Measurements from ENCODE around the gene YPEL1. TPM values are rescaled to one million over a fixed set of nuclear protein-coding genes. Genes with fewer than 3 reads are reported as not detected.
A peak's percentile ranks its signal among the peaks of the same experiment; 100 is the strongest.

The YPEL1 gene
- total and polyA plus RNA-seq, 4 experiments from 2014 or later = 4.9 to 9.8 (median 6.6) TPM

DNA sequence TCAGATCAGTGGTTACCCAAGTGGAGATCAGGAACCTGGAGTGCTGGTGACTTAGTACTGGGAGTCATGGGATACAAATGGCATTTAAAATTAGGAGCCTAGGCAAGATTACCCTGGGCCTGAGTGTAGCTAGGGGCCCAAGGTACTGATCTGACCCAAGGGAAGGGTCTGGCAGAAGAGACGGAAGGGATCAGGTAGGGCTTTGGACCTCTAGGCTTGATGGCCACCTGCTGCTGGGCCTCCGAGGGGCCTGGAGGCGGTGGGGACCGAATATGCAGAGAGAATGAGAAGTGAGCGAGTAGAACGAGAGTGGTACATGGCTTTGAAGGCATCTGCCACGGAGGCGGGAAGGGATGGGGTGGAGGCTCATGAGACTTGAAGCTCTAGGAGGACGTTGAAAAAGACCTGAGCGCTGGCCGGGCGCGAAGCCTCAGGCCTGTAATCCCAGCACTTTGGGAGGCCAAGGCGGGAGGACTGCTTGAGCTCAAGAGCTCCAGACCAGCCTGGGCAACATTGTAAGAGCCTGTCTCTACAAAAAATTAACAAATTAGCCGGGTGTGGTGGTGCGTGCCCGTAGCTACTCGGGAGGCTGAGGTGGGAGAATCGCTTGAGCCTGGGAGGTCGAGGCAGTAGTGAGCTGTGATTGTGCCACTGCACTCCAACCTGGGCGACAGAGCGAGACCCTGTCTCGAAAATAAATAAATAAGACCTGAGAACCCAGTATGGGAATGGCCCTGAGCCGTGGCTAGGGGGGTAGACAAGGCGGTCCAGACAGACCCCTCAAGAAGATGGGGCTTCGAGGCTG is 70.3 kb downstream of the YPEL1 start:
- Mint-ChIP-seq H3K4me1 (peaks cover 14 to 45% (median 29%) of the 10 kb centered on the region in 4 donors), H3K27ac (peak overlapping the region; percentile 93 to 99 (median 98)), H3K9me3 (peaks cover 0 to 2% (median 0%) of the 10 kb centered on the region in 8 donors), H3K4me3 (peak overlapping the region; percentile 89 to 100 (median 97)), H3K36me3 (peaks cover 3 to 14% of the 10 kb centered on the region in 2 donors), H3K27me3 (no peaks in the 10 kb centered on the region)
- DNase-seq = no peak
- Histone ChIP-seq H3K27me3 (ENCODE audit: insufficient read depth, low read length) (no peaks in the 10 kb centered on the region), H3K4me3 (ENCODE audit: low read length in 2 of 2) (peak overlapping the region; percentile 43 to 97), H3K36me3 (ENCODE audit: insufficient read depth, low read length) (peaks cover 4% of the 10 kb centered on the region), H3K9me3 (ENCODE audit: control insufficient read depth in 1 of 2, low read length in 2 of 2) (no peaks in the 10 kb centered on the region), H3K4me1 (ENCODE audit: insufficient read depth, low read length) (peaks cover 25% of the 10 kb centered on the region), H3K27ac (ENCODE audit: low read depth, low read length) (peak overlapping the region; percentile 83)
- POLR2A ChIA-PET (ENCODE audit: partially characterized antibody) = interaction anchor here (1.2 to 2.6 kb wide), 9 partner anchors 9 to 317 kb away, joined by 3 to 22 read pairs (median 6); partner anchors contain the start of genes SDF2L1, TOP3B, YDJC and YPEL1
- intact Hi-C loops (cut with micrococcal nuclease) = no loop called here
- CTCF ChIA-PET (ENCODE audit: partially characterized antibody) = interaction anchor here (1.3 to 2.1 kb wide), 3 partner anchors 18 to 36 kb away, joined by 3 to 15 read pairs (median 10); partner anchors contain the start of genes SDF2L1 and YDJC

DNA sequence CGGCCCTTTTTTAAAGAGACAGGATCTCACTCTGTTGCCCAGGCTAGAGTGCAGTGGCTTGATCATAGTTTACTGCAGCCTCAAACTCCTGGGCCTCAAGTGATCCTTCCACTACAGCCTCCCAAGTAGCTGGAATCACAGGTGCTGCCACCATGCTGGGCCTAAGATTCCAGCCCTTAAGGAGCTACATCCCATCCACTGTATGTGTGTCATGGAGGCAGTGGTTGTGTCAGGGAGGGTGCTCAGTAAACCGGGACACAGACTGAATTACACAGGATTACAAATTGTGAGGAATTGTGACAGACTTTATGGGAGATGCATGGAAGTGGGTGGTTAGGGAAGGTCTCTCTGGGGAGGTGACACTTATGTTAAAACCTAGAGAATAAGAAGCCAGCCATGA is 71.9 kb downstream of the YPEL1 start:
- no peak overlapping the region for H3K4me3 ChIP-seq (ENCODE audit: low read length in 2 of 2)
- Mint-ChIP-seq H3K4me1 (peaks cover 10 to 34% (median 22%) of the 10 kb centered on the region in 4 donors), H3K4me3 (peak overlapping the region in 6 of 8 donors; percentile 37 to 81 (median 60)), H3K36me3 (peaks cover 0 to 6% of the 10 kb centered on the region in 2 donors), H3K27ac (peak overlapping the region in 1 of 7 donors; percentile 87), H3K27me3 (no peaks in the 10 kb centered on the region), H3K9me3 (peaks cover 0 to 2% (median 0%) of the 10 kb centered on the region in 8 donors)
- H3K36me3 ChIP-seq (ENCODE audit: insufficient read depth, low read length) = no peaks in the 10 kb centered on the region
- no peaks in the 10 kb centered on the region for H3K9me3 ChIP-seq (ENCODE audit: control insufficient read depth in 1 of 2, low read length in 2 of 2)
- no peak overlapping the region for H3K27ac ChIP-seq (ENCODE audit: low read depth, low read length)
- intact Hi-C loops (cut with micrococcal nuclease) = no loop called here
- ChIA-PET POLR2A (ENCODE audit: partially characterized antibody) (interaction anchor here (2.6 kb wide), 1 partner anchor 22 kb away, joined by 22 read pairs; the partner anchor contains the start of gene SDF2L1), CTCF (ENCODE audit: partially characterized antibody) (interaction anchor here (1.9 kb wide), 1 partner anchor 17 kb away, joined by 5 read pairs; no protein-coding TSS in a partner anchor)
- no peaks in the 10 kb centered on the region for H3K27me3 ChIP-seq (ENCODE audit: insufficient read depth, low read length)
- peaks cover 25% of the 10 kb centered on the region for H3K4me1 ChIP-seq (ENCODE audit: insufficient read depth, low read length)
- no peak for DNase-seq

GRCh38 chr22:21661991-21662390 is 73.6 kb downstream of the YPEL1 start:
- peaks cover 7 to 24% (median 15%) of the 10 kb centered on the region in 4 donors for H3K4me1 Mint-ChIP-seq
- peaks cover 0 to 2% (median 0%) of the 10 kb centered on the region in 8 donors for H3K9me3 Mint-ChIP-seq
- H3K27ac Mint-ChIP-seq = no peak overlapping the region
- no peak overlapping the region for H3K27ac ChIP-seq (ENCODE audit: low read depth, low read length)
- H3K4me1 ChIP-seq (ENCODE audit: insufficient read depth, low read length) = peaks cover 22% of the 10 kb centered on the region
- H3K4me3 ChIP-seq (ENCODE audit: low read length in 2 of 2) = no peak overlapping the region
- no peaks in the 10 kb centered on the region for H3K27me3 ChIP-seq (ENCODE audit: insufficient read depth, low read length)
- peaks cover 0 to 6% of the 10 kb centered on the region in 2 donors for H3K36me3 Mint-ChIP-seq
- intact Hi-C loops (cut with micrococcal nuclease) = no loop called here
- CTCF ChIA-PET (ENCODE audit: partially characterized antibody) = no interaction called here
- H3K4me3 Mint-ChIP-seq = peak overlapping the region in 1 of 8 donors; percentile 43
- H3K36me3 ChIP-seq (ENCODE audit: insufficient read depth, low read length) = no peaks in the 10 kb centered on the region
- POLR2A ChIA-PET (ENCODE audit: partially characterized antibody) = no interaction called here
- no peak for DNase-seq
- H3K27me3 Mint-ChIP-seq = no peaks in the 10 kb centered on the region
- no peaks in the 10 kb centered on the region for H3K9me3 ChIP-seq (ENCODE audit: control insufficient read depth in 1 of 2, low read length in 2 of 2)

DNA sequence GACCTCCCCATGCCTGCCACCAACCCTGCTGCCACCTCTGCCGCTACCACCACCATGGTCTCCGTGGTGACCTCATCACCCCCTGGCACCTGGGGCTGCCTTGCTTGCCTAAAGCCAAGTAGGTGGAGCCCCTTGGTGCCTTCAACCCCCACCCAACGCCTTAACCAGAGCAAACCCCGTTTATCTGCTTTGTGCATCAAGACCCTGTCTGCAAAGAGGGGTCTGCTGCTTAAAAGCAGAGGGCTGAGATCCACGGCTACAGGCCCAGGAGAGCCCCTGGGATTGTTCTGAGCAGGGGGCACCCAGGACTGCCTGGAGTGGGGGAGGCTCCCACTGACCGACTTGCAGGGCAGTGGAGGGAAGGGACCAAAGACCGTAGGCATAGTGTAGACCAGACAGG is 74.7 kb downstream of the YPEL1 start:
- Histone ChIP-seq H3K4me3 (ENCODE audit: low read length in 2 of 2) (no peak overlapping the region), H3K4me1 (ENCODE audit: insufficient read depth, low read length) (peaks cover 23% of the 10 kb centered on the region), H3K27me3 (ENCODE audit: insufficient read depth, low read length) (no peaks in the 10 kb centered on the region), H3K27ac (ENCODE audit: low read depth, low read length) (no peak overlapping the region), H3K36me3 (ENCODE audit: insufficient read depth, low read length) (no peaks in the 10 kb centered on the region), H3K9me3 (ENCODE audit: control insufficient read depth in 1 of 2, low read length in 2 of 2) (no peaks in the 10 kb centered on the region)
- Mint-ChIP-seq H3K4me1 (peaks cover 13 to 24% (median 18%) of the 10 kb centered on the region in 4 donors), H3K27me3 (no peaks in the 10 kb centered on the region), H3K27ac (no peak overlapping the region), H3K36me3 (peaks cover 0 to 1% of the 10 kb centered on the region in 2 donors), H3K9me3 (peaks cover 0 to 2% (median 0%) of the 10 kb centered on the region in 8 donors), H3K4me3 (peak overlapping the region in 1 of 8 donors; percentile 15)
- intact Hi-C loops (cut with micrococcal nuclease) = no loop called here
- ChIA-PET CTCF (ENCODE audit: partially characterized antibody) (interaction anchor here (2.0 kb wide), 1 partner anchor 31 kb away, joined by 8 read pairs; the partner anchor contains the start of gene YDJC), POLR2A (ENCODE audit: partially characterized antibody) (interaction anchor here (1.5 kb wide), 1 partner anchor 9 kb away, joined by 5 read pairs; no protein-coding TSS in a partner anchor)
- no peak for DNase-seq

- Histone ChIP-seq H3K27me3 (ENCODE audit: insufficient read depth, low read length) (no peaks in the 10 kb centered on the region), H3K36me3 (ENCODE audit: insufficient read depth, low read length) (no peaks in the 10 kb centered on the region), H3K27ac (ENCODE audit: low read depth, low read length) (no peak overlapping the region), H3K4me1 (ENCODE audit: insufficient read depth, low read length) (peaks cover 16% of the 10 kb centered on the region), H3K4me3 (ENCODE audit: low read length in 2 of 2) (no peak overlapping the region), H3K9me3 (ENCODE audit: control insufficient read depth in 1 of 2, low read length in 2 of 2) (no peaks in the 10 kb centered on the region)
- H3K27ac Mint-ChIP-seq = no peak overlapping the region
- no peaks in the 10 kb centered on the region for H3K27me3 Mint-ChIP-seq
- intact Hi-C loops (cut with micrococcal nuclease) = no loop called here
- no peak for DNase-seq
- H3K36me3 Mint-ChIP-seq = no peaks in the 10 kb centered on the region
- H3K4me1 Mint-ChIP-seq = peaks cover 11 to 17% (median 14%) of the 10 kb centered on the region in 4 donors
- ChIA-PET POLR2A (ENCODE audit: partially characterized antibody) (interaction anchor here (1.5 kb wide), 1 partner anchor 9 kb away, joined by 5 read pairs; no protein-coding TSS in a partner anchor), CTCF (ENCODE audit: partially characterized antibody) (interaction anchor here (0.8 to 2.0 kb wide), 3 partner anchors 13 to 30 kb away, joined by 3 to 8 read pairs (median 5); partner anchors contain the start of gene YDJC)
- H3K9me3 Mint-ChIP-seq = peaks cover 0 to 2% (median 0%) of the 10 kb centered on the region in 8 donors
- peak overlapping the region in 3 of 8 donors; percentile 8 to 25 (median 17) for H3K4me3 Mint-ChIP-seq
Measured at GRCh38 chr22:21659864-21660525, 75.6 kb downstream of the YPEL1 start.

- H3K27me3 Mint-ChIP-seq = no peaks in the 10 kb centered on the region
- ChIA-PET CTCF (ENCODE audit: partially characterized antibody) (interaction anchor here (1.3 to 2.4 kb wide), 3 partner anchors 11 to 15 kb away, joined by 6 to 14 read pairs (median 11); partner anchors contain the start of gene SDF2L1), POLR2A (ENCODE audit: partially characterized antibody) (interaction anchor here (1.2 to 1.5 kb wide), 2 partner anchors 15 kb away, joined by 7 read pairs; partner anchors contain the start of gene SDF2L1)
- Histone ChIP-seq H3K27ac (ENCODE audit: low read depth, low read length) (peak overlapping the region; percentile 35), H3K27me3 (ENCODE audit: insufficient read depth, low read length) (no peaks in the 10 kb centered on the region), H3K4me1 (ENCODE audit: insufficient read depth, low read length) (peaks cover 19% of the 10 kb centered on the region), H3K4me3 (ENCODE audit: low read length in 2 of 2) (peak overlapping the region; percentile 52 to 57), H3K36me3 (ENCODE audit: insufficient read depth, low read length) (no peaks in the 10 kb centered on the region), H3K9me3 (ENCODE audit: control insufficient read depth in 1 of 2, low read length in 2 of 2) (no peaks in the 10 kb centered on the region)
- DNase-seq = peak; percentile 69 to 80 (median 70)
- no peaks in the 10 kb centered on the region for H3K36me3 Mint-ChIP-seq
- H3K4me3 Mint-ChIP-seq = peak overlapping the region; percentile 80 to 92 (median 88)
- intact Hi-C loops (cut with micrococcal nuclease) = loop anchor here (1.0 kb wide), 1 partner anchor 15 kb away; the partner anchor contains the start of gene SDF2L1
- H3K27ac Mint-ChIP-seq = peak overlapping the region in 4 of 7 donors; percentile 42 to 80 (median 68)
- H3K4me1 Mint-ChIP-seq = peaks cover 10 to 14% (median 11%) of the 10 kb centered on the region in 4 donors
- peaks cover 0 to 2% (median 0%) of the 10 kb centered on the region in 8 donors for H3K9me3 Mint-ChIP-seq
Measured at GRCh38 chr22:21657360-21658032, 78.1 kb downstream of the YPEL1 start.
